Left ventricle myocardium inferior (tissue), 1 donor: ENCODE measurements around the gene TRDN. TPM values are rescaled to one million over a fixed set of nuclear protein-coding genes. Genes with fewer than 3 reads are reported as not detected.

Source experiments
- DNase-seq: peaks from one replicate; pipeline ENCODE4 v3.0.0-alpha.2; 2020
- H3K27ac ChIP-seq: fragments of 200-600 bp; replicated peaks from 2 replicates; pipeline ENCODE4 v1.8.0; 2021
- H3K27me3 ChIP-seq: fragments of 200-600 bp; 2 replicates; pipeline ENCODE4 v1.8.0; 2021; ENCODE audit warnings: low read depth
- H3K36me3 ChIP-seq: fragments of 200-600 bp; 2 replicates; pipeline ENCODE4 v1.8.0; 2021
- H3K4me1 ChIP-seq: fragments of 200-600 bp; 2 replicates; pipeline ENCODE4 v1.8.0; 2021
- H3K4me3 ChIP-seq: fragments of 200-600 bp; 2 replicates; pipeline ENCODE4 v1.8.0; 2021; ENCODE audit warnings: mild to moderate bottlenecking, moderate library complexity
- H3K9me3 ChIP-seq: fragments of 200-600 bp; replicated peaks from 2 replicates; pipeline ENCODE4 v1.8.0; 2021
- CTCF ChIP-seq: fragments of 200-600 bp; IDR thresholded peaks from 2 replicates; pipeline ENCODE4 v1.8.0; 2021; ENCODE audit warnings: antibody characterized with exemption, mild to moderate bottlenecking, borderline replicate concordance
- intact Hi-C: fragments of 100-400 bp; cut with micrococcal nuclease; formaldehyde crosslinking; loops from one replicate; pipeline ENCODE4 v1.11.0; 2022
- total RNA-seq: library from RNA; stranded (reverse); fragmentation: NEBNext Ultra II Directional; extraction: Animal tissue kit (Norgen Biotek cat#: 25700); gene quantifications from one replicate; pipeline ENCODE4 v1.2.1, GENCODE V29; 2021
- donor health status: DM: no; HTN: yes; CAD: no; lungs with severe emphysema.

Gene TRDN
- total RNA-seq, 1 donor from 2014 or later, result 453 TPM

- H3K4me1 ChIP-seq, result no peaks in the 10 kb centered on the region
- no peak for TF ChIP-seq CTCF
- no peak overlapping the region for H3K4me3 ChIP-seq
- no peaks in the 10 kb centered on the region for H3K36me3 ChIP-seq
- no peaks in the 10 kb centered on the region for H3K9me3 ChIP-seq
- H3K27ac ChIP-seq, result no peak overlapping the region
- DNase-seq, result no peak
- intact Hi-C loops, result no loop called here
- H3K27me3 ChIP-seq, result no peaks in the 10 kb centered on the region
Measured at GRCh38 chr6:123352705-123353104, 284.0 kb downstream of the TRDN start.

- H3K4me1 ChIP-seq, result no peaks in the 10 kb centered on the region
- intact Hi-C loops, result no loop called here
- H3K27me3 ChIP-seq, result no peaks in the 10 kb centered on the region
- no peaks in the 10 kb centered on the region for H3K9me3 ChIP-seq
- H3K27ac ChIP-seq, result no peak overlapping the region
- H3K36me3 ChIP-seq, result no peaks in the 10 kb centered on the region
- DNase-seq, result no peak
- no peak overlapping the region for H3K4me3 ChIP-seq
- no peak for TF ChIP-seq CTCF
Measured at GRCh38 chr6:123352279-123352678, 284.5 kb downstream of the TRDN start.

- DNase-seq, result no peak
- intact Hi-C loops, result no loop called here
- H3K9me3 ChIP-seq, result no peaks in the 10 kb centered on the region
Measured at GRCh38 chr6:123343836-123344235, 292.9 kb downstream of the TRDN start.

GRCh38 chr6:123338394-123338793 is 298.4 kb downstream of the TRDN start:
- TF ChIP-seq CTCF, result no peak
- Histone ChIP-seq H3K4me3 (no peak overlapping the region), H3K36me3 (no peaks in the 10 kb centered on the region), H3K4me1 (no peaks in the 10 kb centered on the region), H3K9me3 (no peaks in the 10 kb centered on the region), H3K27ac (no peak overlapping the region), H3K27me3 (no peaks in the 10 kb centered on the region)
- intact Hi-C loops, result no loop called here
- DNase-seq, result no peak

More at GRCh38 chr6:123343836-123344235, 292.9 kb downstream of the TRDN start:
- Histone ChIP-seq H3K36me3 (no peaks in the 10 kb centered on the region), H3K4me1 (no peaks in the 10 kb centered on the region), H3K27ac (no peak overlapping the region), H3K27me3 (no peaks in the 10 kb centered on the region), H3K4me3 (no peak overlapping the region)
- TF ChIP-seq CTCF, result no peak

GRCh38 chr6:123333000-123333756 is 303.6 kb downstream of the TRDN start:
- H3K36me3 ChIP-seq, result no peaks in the 10 kb centered on the region
- no peak for TF ChIP-seq CTCF
- H3K4me3 ChIP-seq, result no peak overlapping the region
- H3K4me1 ChIP-seq, result no peaks in the 10 kb centered on the region
- H3K9me3 ChIP-seq, result no peaks in the 10 kb centered on the region
- no peaks in the 10 kb centered on the region for H3K27me3 ChIP-seq
- intact Hi-C loops, result no loop called here
- no peak overlapping the region for H3K27ac ChIP-seq
- DNase-seq, result no peak
